GM23248 (cell line): ENCODE measurements around the gene RNF149. TPM values are rescaled to one million over a fixed set of nuclear protein-coding genes. Genes with fewer than 3 reads are reported as not detected.

ENCODE experiments used
- DNase-seq: peaks from one replicate; pipeline ENCODE4 v3.0.0-alpha.2; 2015
- H2AFZ ChIP-seq: fragments of 200-600 bp; sonication (generic); 2 replicates; pipeline ENCODE4 v1.6.1; 2016; ENCODE audit warnings: antibody characterized with exemption
- H3F3A ChIP-seq: fragments of 200-600 bp; sonication (generic); 2 replicates; pipeline ENCODE4 v1.6.1; 2016; ENCODE audit warnings: mild to moderate bottlenecking, antibody characterized with exemption, mixed run types; ENCODE audit not compliant: insufficient read depth
- H3K27ac ChIP-seq: fragments of 200-600 bp; sonication (generic); 2 replicates; pipeline ENCODE4 v1.5.1; 2016; ENCODE audit warnings: mild to moderate bottlenecking
- H3K27me3 ChIP-seq: fragments of 200-600 bp; sonication (generic); replicated peaks from 2 replicates; pipeline ENCODE4 v1.6.1; 2016; ENCODE audit warnings: mild to moderate bottlenecking; ENCODE audit not compliant: insufficient read depth
- H3K36me3 ChIP-seq: fragments of 200-600 bp; sonication (generic); 2 replicates; pipeline ENCODE4 v1.6.1; 2016; ENCODE audit warnings: low read depth, mild to moderate bottlenecking
- H3K4me1 ChIP-seq: fragments of 200-600 bp; sonication (generic); 2 replicates; pipeline ENCODE4 v1.6.1; 2016; ENCODE audit warnings: mild to moderate bottlenecking; ENCODE audit not compliant: insufficient read depth
- H3K4me2 ChIP-seq: fragments of 200-600 bp; sonication (generic); one replicate; pipeline ENCODE4 v1.6.1; 2016; ENCODE audit warnings: mild to moderate bottlenecking; ENCODE audit not compliant: unreplicated experiment
- H3K4me3 ChIP-seq: fragments of 200-600 bp; sonication (generic); 2 replicates; pipeline ENCODE4 v1.5.1; 2016; ENCODE audit warnings: mild to moderate bottlenecking
- H3K79me2 ChIP-seq: fragments of 200-600 bp; sonication (generic); 2 replicates; pipeline ENCODE4 v1.6.1; 2016; ENCODE audit warnings: mild to moderate bottlenecking; ENCODE audit not compliant: insufficient read depth
- H3K9ac ChIP-seq: fragments of 200-600 bp; sonication (generic); 2 replicates; pipeline ENCODE4 v1.6.1; 2016; ENCODE audit warnings: mild to moderate bottlenecking
- H3K9me2 ChIP-seq: fragments of 200-600 bp; sonication (generic); 2 replicates; pipeline ENCODE4 v1.6.1; 2016; ENCODE audit warnings: mixed run types, mild to moderate bottlenecking, moderate library complexity; ENCODE audit not compliant: insufficient read depth
- H3K9me3 ChIP-seq: fragments of 200-600 bp; sonication (generic); one replicate; pipeline ENCODE4 v1.6.1; 2017; ENCODE audit warnings: low read depth
- H4K20me1 ChIP-seq: fragments of 200-600 bp; sonication (generic); 2 replicates; pipeline ENCODE4 v1.6.0; 2016; ENCODE audit not compliant: insufficient read depth
- EZH2 ChIP-seq: fragments of 200-600 bp; sonication (generic); IDR thresholded peaks from 2 replicates; pipeline ENCODE4 v1.6.1; 2018; ENCODE audit warnings: antibody characterized with exemption, mild to moderate bottlenecking; ENCODE audit not compliant: insufficient read depth, poor library complexity, severe bottlenecking
- EZH2phosphoT487 ChIP-seq: fragments of 200-600 bp; sonication (generic); IDR thresholded peaks from 2 replicates; pipeline ENCODE4 v1.6.1; 2018; ENCODE audit warnings: antibody characterized with exemption, moderate library complexity, mild to moderate bottlenecking, low read depth; ENCODE audit not compliant: insufficient read depth
- WGBS, 2 experiments: methylation state at CpG; one replicate each; pipeline ENCODE4 v1.1.6; 2015 to 2017; ENCODE audit warnings: low lambda C conversion rate in 2 of 2, low coverage in 1 of 2; ENCODE audit errors: missing lambda C conversion rate in 2 of 2; 5-methylcytosine and 5-hydroxymethylcytosine counted together
- in situ Hi-C: fragments of 300-500 bp; cut with MboI; formaldehyde crosslinking; loops from 2 replicates; pipeline ENCODE4 v1.15.0; 2020
- polyA plus RNA-seq: library from polyadenylated mRNA; unstranded; fragments of >200 nt; fragmentation: Nextera tagmentation; extraction: Ambion mirVana; gene quantifications from 2 replicates; pipeline ENCODE4 v1.2.1, GENCODE V29; 2016
- total RNA-seq: library from RNA; depleted of rRNA; stranded (reverse); fragments of >200 nt; shearing (Covaris generic); gene quantifications from 2 replicates; pipeline ENCODE4 v1.2.3, GENCODE V29; 2014; rRNA removed

The RNF149 gene
- total RNA-seq (54.1 and 58.1 TPM in 2 replicates), polyA plus RNA-seq (48.9 and 51.9 TPM in 2 replicates)

DNA sequence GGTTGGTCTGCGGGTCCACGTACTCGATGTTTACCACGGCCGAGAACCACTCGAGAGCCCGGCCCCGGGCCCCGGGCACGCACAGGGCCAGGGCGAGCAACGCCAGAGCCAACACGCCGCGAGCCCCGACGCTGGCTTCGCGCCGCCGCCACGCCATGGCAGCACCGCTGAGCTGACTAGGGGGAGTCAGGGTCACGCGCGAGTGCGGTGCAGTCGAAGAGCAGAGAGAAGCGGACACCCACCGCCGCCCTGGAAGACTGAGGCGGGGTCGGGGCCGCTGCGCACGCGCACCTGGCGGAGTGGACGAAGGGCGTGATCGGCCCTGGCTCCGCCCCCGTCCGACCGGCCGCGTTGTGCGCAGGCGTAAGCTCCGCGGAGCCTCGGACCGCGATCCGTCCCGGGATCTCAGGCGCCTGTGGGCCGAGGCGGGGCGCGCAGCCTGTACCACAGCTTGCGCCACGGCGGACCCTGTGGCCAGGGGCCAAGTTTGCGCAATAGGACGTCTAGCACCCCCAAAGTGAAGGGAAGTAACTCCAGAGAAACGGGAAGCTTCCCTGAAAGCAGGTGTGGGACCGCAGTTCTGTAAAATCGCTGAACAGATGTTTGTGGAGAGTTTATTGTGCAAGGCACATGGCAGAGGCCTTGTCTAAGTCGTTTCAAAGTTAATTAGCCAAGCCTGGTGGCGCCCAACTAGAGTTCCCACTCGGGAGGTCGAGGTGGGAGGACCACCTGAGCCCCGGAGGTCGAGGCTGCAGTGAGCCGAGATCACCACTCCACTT is at the start of gene RNF149:
RNF149 (minus strand) TSS at position 270 of the 779 bp plus-strand sequence; CDS start at position 157, 113 bp downstream.
- no peaks in the 10 kb centered on the region for H3K9me2 ChIP-seq
- H3K9ac ChIP-seq: peak within 1 kb of the TSS; percentile 94
- H3K9me3 ChIP-seq: no peaks in the 10 kb centered on the region
- peaks cover 18% of the 10 kb centered on the region; the same call in 1 of the 2 replicates for H4K20me1 ChIP-seq
- H3K4me2 ChIP-seq: peak within 1 kb of the TSS; percentile 92
- 2 to 4% methylated on average over 54 to 60 of the region's 76 CpGs for WGBS, 2 experiments
- H3F3A ChIP-seq: peaks cover 33% of the 10 kb centered on the region
- in situ Hi-C loops: no loop called here
- H3K4me3 ChIP-seq: peak within 1 kb of the TSS; percentile 85
- TF ChIP-seq EZH2phosphoT487 (no peak), EZH2 (no peak)
- H3K27ac ChIP-seq: peak within 1 kb of the TSS; percentile 95
- peaks cover 24% of the 10 kb centered on the region for H3K4me1 ChIP-seq
- peak; percentile 96 for DNase-seq
- no peaks in the 10 kb centered on the region for H3K27me3 ChIP-seq
- H2AFZ ChIP-seq: peak within 1 kb of the TSS; percentile 97
- peaks cover 51% of the 10 kb centered on the region for H3K79me2 ChIP-seq
- no peaks in the 10 kb centered on the region for H3K36me3 ChIP-seq

DNA sequence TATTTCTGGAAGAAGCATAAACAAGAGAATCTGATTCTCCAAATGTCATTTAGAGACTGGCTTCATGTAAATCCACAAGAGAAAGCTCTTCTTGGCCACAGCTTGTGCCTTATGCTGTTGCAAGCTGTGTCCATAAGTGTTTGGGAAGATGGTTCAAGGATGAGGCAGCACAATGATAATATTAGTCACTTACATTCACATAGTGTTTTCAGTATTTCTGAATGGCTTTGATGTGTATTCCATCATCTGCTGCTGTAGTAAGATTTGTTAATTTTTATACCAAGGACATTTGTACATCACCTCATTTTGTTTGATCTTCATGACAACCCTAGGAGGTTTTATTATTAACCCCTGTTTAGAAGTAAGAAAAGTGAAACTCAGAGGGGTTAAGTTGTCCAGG is 48.9 kb upstream of the RNF149 start:
- Histone ChIP-seq H3F3A (no peaks in the 10 kb centered on the region), H3K4me1 (peaks cover 10% of the 10 kb centered on the region), H3K4me2 (no peak overlapping the region), H3K4me3 (no peak overlapping the region), H3K9me2 (no peaks in the 10 kb centered on the region), H3K9me3 (no peaks in the 10 kb centered on the region), H3K27me3 (no peaks in the 10 kb centered on the region), H3K9ac (no peak overlapping the region), H2AFZ (no peak overlapping the region), H4K20me1 (no peaks in the 10 kb centered on the region), H3K36me3 (no peaks in the 10 kb centered on the region), H3K79me2 (no peaks in the 10 kb centered on the region), H3K27ac (no peak overlapping the region)
- in situ Hi-C loops: no loop called here
- no peak for TF ChIP-seq EZH2phosphoT487
- TF ChIP-seq EZH2: no peak
- DNase-seq: peak; percentile 78

GRCh38 chr2:101356521-101356920 is 48.0 kb upstream of the RNF149 start:
- H4K20me1 ChIP-seq: no peaks in the 10 kb centered on the region
- H2AFZ ChIP-seq: no peak overlapping the region
- H3F3A ChIP-seq: no peaks in the 10 kb centered on the region
- WGBS, 2 experiments: 37 to 48% methylated on average over 2 of the region's 2 CpGs
- in situ Hi-C loops: no loop called here
- H3K9ac ChIP-seq: no peak overlapping the region
- no peak overlapping the region for H3K27ac ChIP-seq
- DNase-seq: peak; percentile 55
- no peaks in the 10 kb centered on the region for H3K9me2 ChIP-seq
- H3K4me1 ChIP-seq: peaks cover 10% of the 10 kb centered on the region
- H3K9me3 ChIP-seq: no peaks in the 10 kb centered on the region
- H3K27me3 ChIP-seq: no peaks in the 10 kb centered on the region
- no peaks in the 10 kb centered on the region for H3K79me2 ChIP-seq
- no peak for TF ChIP-seq EZH2
- TF ChIP-seq EZH2phosphoT487: no peak
- H3K4me2 ChIP-seq: no peak overlapping the region
- H3K36me3 ChIP-seq: no peaks in the 10 kb centered on the region
- no peak overlapping the region for H3K4me3 ChIP-seq

DNA sequence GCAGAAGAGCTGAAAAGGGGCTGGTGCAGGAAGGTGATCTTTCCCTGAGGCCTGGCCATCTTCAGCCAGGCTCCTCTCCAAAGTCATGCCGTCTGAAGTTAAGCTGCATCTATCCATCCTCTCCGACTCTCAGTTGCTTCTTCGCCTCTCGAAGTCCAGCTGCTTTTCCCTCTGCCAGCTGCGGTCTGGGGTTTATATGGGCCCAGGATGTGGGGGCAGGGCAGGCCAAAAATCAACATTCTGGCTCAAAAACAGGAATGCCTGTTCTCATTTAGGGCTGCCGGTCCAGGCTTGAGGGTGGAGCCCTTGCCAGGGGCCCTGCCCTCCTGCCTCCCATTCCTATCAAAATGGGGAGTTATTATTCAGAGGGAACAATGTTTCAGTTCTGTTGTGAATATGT is 47.6 kb upstream of the RNF149 start:
- Histone ChIP-seq H3F3A (no peaks in the 10 kb centered on the region), H3K9me3 (no peaks in the 10 kb centered on the region), H2AFZ (no peak overlapping the region), H3K4me3 (no peak overlapping the region), H3K9me2 (no peaks in the 10 kb centered on the region), H3K27ac (no peak overlapping the region), H3K36me3 (no peaks in the 10 kb centered on the region), H3K79me2 (no peaks in the 10 kb centered on the region), H3K27me3 (no peaks in the 10 kb centered on the region), H3K4me2 (no peak overlapping the region), H3K4me1 (peaks cover 10% of the 10 kb centered on the region), H3K9ac (no peak overlapping the region), H4K20me1 (no peaks in the 10 kb centered on the region)
- 77% methylated on average over 6 of the region's 6 CpGs for WGBS, 2 experiments
- TF ChIP-seq EZH2phosphoT487: no peak
- TF ChIP-seq EZH2: no peak
- in situ Hi-C loops: no loop called here
- DNase-seq: no peak
